Daoy (cell line): Measurements from ENCODE around the gene CELSR1. TPM values are rescaled to one million over a fixed set of nuclear protein-coding genes. Genes with fewer than 3 reads are reported as not detected.

Experiments
- DNase-seq: peaks from one replicate; pipeline ENCODE4 v3.0.0-alpha.2; 2015; ENCODE audit warnings: low read depth
- total RNA-seq: library from RNA; depleted of rRNA; stranded (reverse); fragments of >200 nt; shearing (Covaris generic); gene quantifications from 2 replicates; pipeline ENCODE4 v1.2.3, GENCODE V29; 2014

CELSR1 gene
- total RNA-seq, 1 experiment from 2014 or later, result 2.9 TPM

- no peak for DNase-seq
Measured at GRCh38 chr22:46557736-46558480, 20.5 kb upstream of the CELSR1 start.

- DNase-seq, result no peak
Measured at GRCh38 chr22:46556775-46557174, 19.4 kb upstream of the CELSR1 start.

GRCh38 chr22:46553189-46553588 is 15.8 kb upstream of the CELSR1 start:
- no peak for DNase-seq

GRCh38 chr22:46551996-46552395 is 14.6 kb upstream of the CELSR1 start:
- DNase-seq, result no peak

- no peak for DNase-seq
Measured at GRCh38 chr22:46551321-46551720, 13.9 kb upstream of the CELSR1 start.

- no peak for DNase-seq
Measured at GRCh38 chr22:46549971-46550641, 12.7 kb upstream of the CELSR1 start.

- no peak for DNase-seq
Measured at GRCh38 chr22:46549563-46549840, 12.1 kb upstream of the CELSR1 start.

- DNase-seq, result peak; percentile 73
Measured at GRCh38 chr22:46547883-46548244, 10.4 kb upstream of the CELSR1 start.

- peak; percentile 81 for DNase-seq
Measured at GRCh38 chr22:46547179-46547882, 9.9 kb upstream of the CELSR1 start.

GRCh38 chr22:46546466-46547178 is 9.2 kb upstream of the CELSR1 start:
- peak; percentile 42 for DNase-seq

GRCh38 chr22:46545086-46545792 is 7.8 kb upstream of the CELSR1 start:
- DNase-seq, result peak; percentile 41

- DNase-seq, result peak; percentile 78
Measured at GRCh38 chr22:46542011-46542985, 4.9 kb upstream of the CELSR1 start.

GRCh38 chr22:46541536-46541935 is 4.1 kb upstream of the CELSR1 start:
- no peak for DNase-seq

GRCh38 chr22:46540874-46541273 is 3.5 kb upstream of the CELSR1 start:
- no peak for DNase-seq

GRCh38 chr22:46539169-46539568 is 1.7 kb upstream of the CELSR1 start:
- DNase-seq, result no peak

- DNase-seq, result peak; percentile 80
Measured at GRCh38 chr22:46538814-46539160, 1.4 kb upstream of the CELSR1 start.

GRCh38 chr22:46537946-46538813 is 760 bp upstream of the CELSR1 start:
- peak; percentile 53 for DNase-seq

- peak; percentile 51 for DNase-seq
Measured at GRCh38 chr22:46536537-46537224, 739 bp downstream of the CELSR1 start.
